Spleen (tissue), 11 donors: ENCODE results near the gene SH2D7. TPM values are rescaled to one million over a fixed set of nuclear protein-coding genes. Genes with fewer than 3 reads are reported as not detected.

Experiments
- DNase-seq: peaks from one replicate; pipeline ENCODE4 v3.0.0-alpha.2; 2020
- H3K27ac ChIP-seq, 8 donors: fragments of 200-600 bp; sonication (generic) in 7 of 8; 1 replicate in 4 of 8; 2 replicates in 4 of 8; pipeline versions ENCODE4 v1.5.0 to v1.8.0; 2016 to 2021; ENCODE audit warnings: inconsistent platforms in 4 of 8, mild to moderate bottlenecking in 4 of 8, moderate library complexity in 1 of 8
- H3K27me3 ChIP-seq, 7 donors: fragments of 200-600 bp; sonication (generic) in 6 of 7; replicated peaks in 1 of 7; 1 replicate in 4 of 7; 2 replicates in 3 of 7; pipeline versions ENCODE4 v1.5.0 to v1.8.0; 2016 to 2021; ENCODE audit warnings: inconsistent platforms in 3 of 7, mild to moderate bottlenecking in 1 of 7
- H3K36me3 ChIP-seq, 6 donors: fragments of 200-600 bp; sonication (generic) in 5 of 6; 1 replicate in 4 of 6; 2 replicates in 2 of 6; pipeline versions ENCODE4 v1.5.0 to v1.8.0; 2016 to 2021; ENCODE audit warnings: inconsistent platforms in 2 of 6
- H3K4me1 ChIP-seq, 6 donors: fragments of 200-600 bp; sonication (generic) in 5 of 6; 1 replicate in 3 of 6; 2 replicates in 3 of 6; pipeline versions ENCODE4 v1.5.0 to v1.8.0; 2016 to 2021; ENCODE audit warnings: inconsistent platforms in 3 of 6
- H3K4me3 ChIP-seq, 8 donors: fragments of 200-600 bp; sonication (generic) in 7 of 8; 1 replicate in 4 of 8; 2 replicates in 4 of 8; pipeline versions ENCODE4 v1.5.0 to v1.8.0; 2016 to 2021; ENCODE audit warnings: inconsistent platforms in 4 of 8, mild to moderate bottlenecking in 4 of 8, moderate library complexity in 2 of 8
- H3K9me3 ChIP-seq, 8 donors: fragments of 200-600 bp; sonication (generic) in 7 of 8; 1 replicate in 4 of 8; 2 replicates in 4 of 8; pipeline versions ENCODE4 v1.5.0 to v1.8.0; 2016 to 2021; ENCODE audit warnings: inconsistent platforms in 4 of 8
- CTCF ChIP-seq, 11 experiments: fragments of 200-600 bp in 7 of 11; fragments of 450-650 bp in 4 of 11; sonication (generic) in 4 of 11; IDR thresholded peaks in 8 of 11; conservative IDR thresholded peaks in 3 of 11; 1 replicate in 7 of 11; 2 replicates in 4 of 11; pipeline versions ENCODE4 v1.4.0 to v1.8.0; 2016 to 2021; ENCODE audit warnings: antibody characterized with exemption in 11 of 11, inconsistent platforms in 4 of 11, mild to moderate bottlenecking in 1 of 11
- POLR2A ChIP-seq, 3 donors: fragments of 450-650 bp; IDR thresholded peaks; one replicate each; pipeline ENCODE4 v1.5.1; 2017; ENCODE audit warnings: antibody characterized with exemption in 3 of 3, mild to moderate bottlenecking in 1 of 3
- POLR2AphosphoS5 ChIP-seq, 3 donors: sonication (generic); formaldehyde crosslinking; IDR thresholded peaks; one replicate each; pipeline ENCODE4 v1.5.1; 2017; ENCODE audit warnings: antibody characterized with exemption in 3 of 3
- WGBS, 5 donors: extraction: QIAGEN DNeasy Blood & Tissue Kit in 3 of 5; methylation state at CpG; one replicate each; pipeline versions ENCODE4 v1.1.5 to v1.1.7; 2013 to 2018; 5-methylcytosine and 5-hydroxymethylcytosine counted together
- intact Hi-C: fragments of 100-400 bp; cut with DNase I; formaldehyde crosslinking; loops from one replicate; pipeline ENCODE4 v1.15.0; 2023; ENCODE audit warnings: low total_unique reads
- polyA plus RNA-seq, 3 donors: library from polyadenylated mRNA; stranded (reverse); fragments of 200-250 nt; gene quantifications; one replicate each; pipeline ENCODE4 v1.2.1, GENCODE V29; 2013
- total RNA-seq, 7 donors: library from RNA; depleted of rRNA in 3 of 7; stranded (reverse); fragments of >200 nt in 3 of 7; fragmentation: NEBNext Ultra II Directional in 4 of 7; extraction: Animal tissue kit (Norgen Biotek cat#: 25700) in 4 of 7; gene quantifications; one replicate each; pipeline versions ENCODE4 v1.1.0 to v1.2.1, GENCODE V29; 2016 to 2021
- donor health status: healthy with polysubstance abuse.
- donor health status: DM: no; HTN: no; CAD: no; lungs with moderate emphysema.
- donor health status: DM: no; HTN: no; CAD: no.
- donor health status: Bipolar disorder and iron deficiency.
- donor health status: healthy.
- donor health status: DM: no; HTN: no; CAD: no.
- donor health status: DM: yes; HTN: yes; CAD: no.

SH2D7 gene
- total and polyA plus RNA-seq, 10 donors: not detected

- no peaks in the 10 kb centered on the region for H3K36me3 ChIP-seq
- no peak for DNase-seq
- TF ChIP-seq POLR2AphosphoS5 (IDR thresholded peaks at IDR 0.05): no peak
- TF ChIP-seq POLR2A (IDR thresholded peaks at IDR 0.05): no peak
- TF ChIP-seq CTCF (IDR thresholded peaks at IDR 0.05 in 8 of 11, conservative IDR thresholded peaks at IDR 0.05 in 3 of 11): no peak
- no peaks in the 10 kb centered on the region for H3K27me3 ChIP-seq
- H3K4me3 ChIP-seq: peak overlapping the region in 1 of 8 donors; percentile 98
- H3K4me1 ChIP-seq: peaks cover 47 to 95% (median 89%) of the 10 kb centered on the region in 6 donors
- 78 to 89% (median 81%) methylated on average over 5 of the region's 5 CpGs for WGBS, 5 donors
- peak overlapping the region; percentile 4 to 97 (median 94) for H3K27ac ChIP-seq
- intact Hi-C loops: no loop called here
- no peaks in the 10 kb centered on the region for H3K9me3 ChIP-seq
Observed at GRCh38 chr15:78073046-78073787, 19.1 kb upstream of the SH2D7 start.

GRCh38 chr15:78075490-78076230 lies 16.7 kb upstream of the SH2D7 start:
- H3K9me3 ChIP-seq: no peaks in the 10 kb centered on the region
- 33 to 43% (median 39%) methylated on average over 7 of the region's 7 CpGs for WGBS, 5 donors
- H3K27ac ChIP-seq: peak overlapping the region; percentile 82 to 97 (median 94)
- no peaks in the 10 kb centered on the region for H3K27me3 ChIP-seq
- no peak for DNase-seq
- H3K36me3 ChIP-seq: no peaks in the 10 kb centered on the region
- peak overlapping the region; percentile 63 to 98 (median 91) for H3K4me3 ChIP-seq
- peaks cover 24 to 83% (median 66%) of the 10 kb centered on the region in 6 donors for H3K4me1 ChIP-seq
- intact Hi-C loops: no loop called here
- no peak for TF ChIP-seq POLR2A (IDR thresholded peaks at IDR 0.05)
- peak in 2 of 3 donors; percentile 45 to 63 for TF ChIP-seq POLR2AphosphoS5 (IDR thresholded peaks at IDR 0.05)

- intact Hi-C loops: no loop called here
- H3K36me3 ChIP-seq: no peaks in the 10 kb centered on the region
- peak overlapping the region; percentile 82 to 97 (median 94) for H3K27ac ChIP-seq
- TF ChIP-seq CTCF (IDR thresholded peaks at IDR 0.05 in 8 of 11, conservative IDR thresholded peaks at IDR 0.05 in 3 of 11): no peak
- TF ChIP-seq POLR2A (IDR thresholded peaks at IDR 0.05): no peak
- no peak for TF ChIP-seq POLR2AphosphoS5 (IDR thresholded peaks at IDR 0.05)
- peaks cover 22 to 75% (median 58%) of the 10 kb centered on the region in 6 donors for H3K4me1 ChIP-seq
- no peaks in the 10 kb centered on the region for H3K27me3 ChIP-seq
- peak overlapping the region; percentile 63 to 98 (median 91) for H3K4me3 ChIP-seq
- no peak for DNase-seq
- no peaks in the 10 kb centered on the region for H3K9me3 ChIP-seq
- WGBS, 5 donors: 27 to 47% (median 32%) methylated on average over 17 of the region's 17 CpGs
Observed at GRCh38 chr15:78076231-78077052, 15.9 kb upstream of the SH2D7 start.

- peak within 1 kb of the TSS; percentile 82 to 97 (median 94) for H3K27ac ChIP-seq
- no peak for TF ChIP-seq POLR2A (IDR thresholded peaks at IDR 0.05)
- peak in 4 of 11 experiments; percentile 20 to 31 (median 22) for TF ChIP-seq CTCF (IDR thresholded peaks at IDR 0.05 in 8 of 11, conservative IDR thresholded peaks at IDR 0.05 in 3 of 11)
- peak; percentile 72 to 81 (median 74) for TF ChIP-seq POLR2AphosphoS5 (IDR thresholded peaks at IDR 0.05)
- peak within 1 kb of the TSS; percentile 63 to 98 (median 91) for H3K4me3 ChIP-seq
- no peaks in the 10 kb centered on the region for H3K27me3 ChIP-seq
- intact Hi-C loops: no loop called here
- no peaks in the 10 kb centered on the region for H3K9me3 ChIP-seq
- 0 to 1% (median 1%) methylated on average over 40 to 104 of the region's 104 CpGs for whole genome bisulfite sequencing, 5 donors
- H3K4me1 ChIP-seq: peaks cover 15 to 74% (median 53%) of the 10 kb centered on the region in 6 donors
- no peaks in the 10 kb centered on the region for H3K36me3 ChIP-seq
- peak; percentile 94 for DNase-seq
Observed at GRCh38 chr15:78077053-78077870, 15.1 kb upstream of the SH2D7 start, which contains the start of gene TBC1D2B. TSS of gene TBC1D2B (minus strand) at chr15:78077711. CDS start at chr15:78077652, 59 bp downstream.
